ENCODE results near the gene PDCD7. TPM values are rescaled to one million over a fixed set of nuclear protein-coding genes. Genes with fewer than 3 reads are reported as not detected.

Gene PDCD7
- total RNA-seq, 1 donor from 2014 or later = 19.8 TPM

DNA sequence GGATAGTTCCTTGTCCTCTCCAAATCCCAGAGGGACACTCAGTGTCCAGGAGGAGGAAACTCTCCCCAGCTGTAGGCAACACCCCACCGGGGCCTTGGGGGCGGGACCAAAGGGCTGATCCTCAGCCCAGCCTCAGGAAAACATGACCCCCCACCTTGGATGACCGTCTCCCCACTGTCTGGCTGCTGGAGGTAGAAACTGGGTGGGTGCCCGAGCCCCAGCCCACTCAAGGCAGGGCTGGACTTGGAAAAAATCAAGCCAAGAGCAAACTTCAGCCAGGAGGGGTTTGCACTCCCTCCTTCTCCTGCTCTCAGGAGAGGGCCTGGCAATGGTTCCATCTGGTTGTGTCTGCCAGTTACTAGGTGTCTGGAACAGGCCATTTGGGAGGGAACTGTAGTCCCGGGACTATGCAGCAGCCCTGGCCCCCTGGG is 62.2 kb downstream of the PDCD7 start:
- peaks cover 18% of the 10 kb centered on the region for H3K27me3 ChIP-seq (ENCODE audit: low read depth)
- intact Hi-C loops (cut with DNase I) = no loop called here
- DNase-seq = peak; percentile 44
- H3K36me3 ChIP-seq = no peaks in the 10 kb centered on the region
- peak in 1 of 2 donors; percentile 25 for ATAC-seq
- TF ChIP-seq, protein P1, sequence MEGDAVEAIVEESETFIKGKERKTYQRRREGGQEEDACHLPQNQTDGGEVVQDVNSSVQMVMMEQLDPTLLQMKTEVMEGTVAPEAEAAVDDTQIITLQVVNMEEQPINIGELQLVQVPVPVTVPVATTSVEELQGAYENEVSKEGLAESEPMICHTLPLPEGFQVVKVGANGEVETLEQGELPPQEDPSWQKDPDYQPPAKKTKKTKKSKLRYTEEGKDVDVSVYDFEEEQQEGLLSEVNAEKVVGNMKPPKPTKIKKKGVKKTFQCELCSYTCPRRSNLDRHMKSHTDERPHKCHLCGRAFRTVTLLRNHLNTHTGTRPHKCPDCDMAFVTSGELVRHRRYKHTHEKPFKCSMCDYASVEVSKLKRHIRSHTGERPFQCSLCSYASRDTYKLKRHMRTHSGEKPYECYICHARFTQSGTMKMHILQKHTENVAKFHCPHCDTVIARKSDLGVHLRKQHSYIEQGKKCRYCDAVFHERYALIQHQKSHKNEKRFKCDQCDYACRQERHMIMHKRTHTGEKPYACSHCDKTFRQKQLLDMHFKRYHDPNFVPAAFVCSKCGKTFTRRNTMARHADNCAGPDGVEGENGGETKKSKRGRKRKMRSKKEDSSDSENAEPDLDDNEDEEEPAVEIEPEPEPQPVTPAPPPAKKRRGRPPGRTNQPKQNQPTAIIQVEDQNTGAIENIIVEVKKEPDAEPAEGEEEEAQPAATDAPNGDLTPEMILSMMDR (IDR thresholded peaks at IDR 0.05) = no peak
- H3K4me3 ChIP-seq = no peak overlapping the region
- H3K4me1 ChIP-seq = peaks cover 20% of the 10 kb centered on the region
- no peaks in the 10 kb centered on the region for H3K9me3 ChIP-seq
- H3K27ac ChIP-seq = no peak overlapping the region

DNA sequence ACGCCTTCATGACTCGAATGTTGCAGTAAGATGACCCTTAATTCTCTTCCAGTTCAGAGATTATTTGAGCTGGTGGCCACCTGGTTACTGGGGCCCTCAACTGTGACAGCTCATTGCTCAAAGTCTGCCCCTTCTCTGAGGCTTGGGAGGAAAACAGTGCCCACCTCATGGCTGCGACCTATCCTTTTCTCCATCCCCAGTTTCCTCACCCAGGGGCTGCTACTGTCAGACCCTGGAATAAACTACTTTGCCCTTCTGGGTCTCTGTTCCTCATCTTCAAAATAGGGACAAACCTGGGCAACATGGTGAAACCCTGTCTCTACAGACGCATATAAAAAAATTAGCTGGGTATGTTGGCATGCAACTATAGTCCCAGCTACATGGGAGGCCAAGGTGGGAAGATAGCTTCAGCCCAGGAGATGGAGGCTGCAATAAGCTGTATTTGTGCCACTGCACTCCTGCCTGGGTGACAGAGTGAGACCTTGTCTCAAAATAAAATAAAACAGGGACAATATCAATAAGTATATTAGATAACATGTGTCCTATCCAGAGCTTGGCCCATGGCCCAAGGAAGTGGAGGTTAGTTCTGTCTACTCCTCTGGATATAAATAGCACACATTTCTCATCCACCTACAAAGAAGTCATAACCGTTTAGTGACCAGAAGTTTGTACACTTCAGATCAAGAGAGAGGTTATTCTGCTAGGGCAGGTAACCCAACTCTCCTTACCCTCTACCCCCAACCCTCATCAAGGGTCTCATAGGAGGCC is 63.6 kb downstream of the PDCD7 start:
- no peaks in the 10 kb centered on the region for H3K9me3 ChIP-seq
- H3K27me3 ChIP-seq (ENCODE audit: low read depth) = peaks cover 23% of the 10 kb centered on the region
- TF ChIP-seq, protein P1 (IDR thresholded peaks at IDR 0.05) = no peak
- H3K36me3 ChIP-seq = no peaks in the 10 kb centered on the region
- intact Hi-C loops (cut with DNase I) = no loop called here
- H3K4me1 ChIP-seq = peaks cover 20% of the 10 kb centered on the region
- DNase-seq (no peak), ATAC-seq (no peak)
- H3K27ac ChIP-seq = peak overlapping the region; percentile 62
- H3K4me3 ChIP-seq = no peak overlapping the region

DNA sequence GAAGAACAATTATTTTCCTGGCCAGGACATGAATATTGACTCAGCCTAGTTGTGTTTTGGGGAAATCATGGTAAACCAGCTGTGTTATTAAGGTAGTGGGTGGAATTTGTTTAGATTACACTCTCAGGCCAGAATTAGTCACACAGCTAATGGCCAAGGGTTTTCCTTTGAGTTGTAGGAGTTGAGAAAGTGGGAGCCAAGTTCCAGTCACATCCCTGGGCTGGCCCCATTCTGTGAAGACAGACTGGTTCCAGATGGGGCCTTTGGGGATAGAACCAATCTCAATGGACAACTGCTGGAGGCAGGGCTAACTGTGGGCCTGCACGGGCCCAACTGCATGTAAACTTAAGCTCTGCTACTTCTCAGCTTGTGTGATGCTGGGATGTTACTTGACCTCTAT is 64.4 kb downstream of the PDCD7 start:
- Histone ChIP-seq H3K4me3 (no peak overlapping the region), H3K4me1 (peaks cover 20% of the 10 kb centered on the region), H3K9me3 (no peaks in the 10 kb centered on the region), H3K36me3 (no peaks in the 10 kb centered on the region), H3K27ac (peak overlapping the region; percentile 85), H3K27me3 (ENCODE audit: low read depth) (peaks cover 23% of the 10 kb centered on the region)
- TF ChIP-seq, protein P1 (IDR thresholded peaks at IDR 0.05) = no peak
- peak; percentile 41 for DNase-seq
- intact Hi-C loops (cut with DNase I) = no loop called here
- peak; percentile 68 to 74 for ATAC-seq

DNA sequence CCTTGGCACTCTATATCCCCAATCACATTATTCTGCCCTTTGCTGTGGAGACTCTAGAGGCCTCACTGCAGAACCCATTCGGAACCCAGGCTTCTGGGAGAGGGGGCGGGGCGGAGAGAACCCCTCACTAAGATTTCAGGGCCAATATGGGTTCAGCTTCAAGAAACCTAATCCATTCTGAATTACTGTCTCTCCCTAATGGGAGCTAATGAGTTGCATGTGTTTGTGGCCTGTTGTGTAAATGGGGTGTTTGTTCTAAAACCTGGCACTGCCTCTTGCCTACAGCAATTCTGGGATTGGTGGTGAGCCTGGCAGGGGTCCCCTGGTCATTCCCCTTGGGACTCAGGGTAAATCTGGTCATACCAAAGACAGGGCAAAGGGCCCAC is 65.2 kb downstream of the PDCD7 start:
- intact Hi-C loops (cut with DNase I) = no loop called here
- ATAC-seq (no peak), DNase-seq (peak; percentile 15)
- Histone ChIP-seq H3K36me3 (no peaks in the 10 kb centered on the region), H3K9me3 (no peaks in the 10 kb centered on the region), H3K27me3 (ENCODE audit: low read depth) (peaks cover 23% of the 10 kb centered on the region), H3K27ac (peak overlapping the region; percentile 85), H3K4me1 (peaks cover 24% of the 10 kb centered on the region), H3K4me3 (peak overlapping the region; percentile 52)
- TF ChIP-seq, protein P1 (IDR thresholded peaks at IDR 0.05) = no peak

DNA sequence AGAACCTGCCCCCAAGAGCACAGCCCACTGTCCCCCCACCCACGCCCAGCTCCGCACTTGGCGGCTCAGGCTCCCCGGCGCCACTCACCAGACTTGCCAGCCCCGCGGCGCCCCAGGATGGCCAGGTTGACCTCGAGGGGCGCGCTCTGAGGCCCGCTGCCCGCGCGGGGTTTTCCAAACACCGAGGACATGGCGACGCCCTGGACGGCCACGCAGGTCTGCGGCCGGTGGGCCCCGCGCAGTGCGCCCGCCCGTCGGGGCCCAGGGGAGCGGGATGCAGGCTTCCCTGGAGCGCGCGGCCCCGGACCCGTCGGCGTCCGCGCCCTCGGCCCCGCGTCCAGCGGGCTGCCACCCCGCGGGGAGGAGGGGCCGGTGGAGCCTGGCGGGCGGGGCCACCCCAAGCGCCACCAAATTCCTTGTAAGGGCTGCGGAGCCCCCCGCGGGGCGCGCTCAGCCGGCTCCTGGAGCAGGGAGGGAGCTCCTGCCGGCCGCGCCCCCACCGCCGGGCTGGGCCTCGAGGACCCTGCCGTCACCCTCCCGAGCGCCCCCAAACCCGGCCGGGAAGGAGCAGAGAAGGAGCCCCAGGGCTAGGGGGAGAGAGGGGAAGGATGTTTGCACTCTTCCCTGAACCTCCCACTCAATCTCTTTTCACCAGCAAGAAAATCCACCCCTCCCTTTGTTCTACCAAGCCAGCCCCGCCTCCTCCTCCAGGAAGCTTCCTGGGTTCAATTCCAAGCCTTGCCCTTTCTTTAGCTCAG is 65.8 kb downstream of the PDCD7 start, which contains the start of gene RASL12:
TSS of gene RASL12 (minus strand) at position 347 of the 758 bp plus-strand sequence. CDS start at position 191, 156 bp downstream.
- DNase-seq (peak; percentile 47), ATAC-seq (peak; percentile 40 to 45)
- Histone ChIP-seq H3K4me1 (peaks cover 26% of the 10 kb centered on the region), H3K9me3 (no peaks in the 10 kb centered on the region), H3K36me3 (no peaks in the 10 kb centered on the region), H3K27ac (peak within 1 kb of the TSS; percentile 85), H3K4me3 (peak within 1 kb of the TSS; percentile 52), H3K27me3 (ENCODE audit: low read depth) (peaks cover 23% of the 10 kb centered on the region)
- TF ChIP-seq, protein P1 (IDR thresholded peaks at IDR 0.05) = no peak
- intact Hi-C loops (cut with DNase I) = no loop called here

Other genes with a start within 250 kb of the PDCD7 start
- 5.0 TPM for gene ANKDD1A, start 221.9 kb downstream of the PDCD7 start, total RNA-seq
- 110 TPM for gene SPG21, start 143.9 kb downstream of the PDCD7 start, total RNA-seq
- gene MTFMT, start 104.2 kb downstream of the PDCD7 start, total RNA-seq = 15.7 TPM
- gene SLC51B, start 88.4 kb downstream of the PDCD7 start, total RNA-seq = 3.2 TPM
- gene RASL12, start 65.8 kb downstream of the PDCD7 start, total RNA-seq = 21.5 TPM
- not detected for gene KBTBD13, start 57.1 kb downstream of the PDCD7 start, total RNA-seq
- 4.1 TPM for gene UBAP1L, start 18.6 kb downstream of the PDCD7 start, total RNA-seq
- gene CLPX, start 51.5 kb upstream of the PDCD7 start, total RNA-seq = 43.4 TPM
- 10.2 TPM for gene CILP, start 77.7 kb upstream of the PDCD7 start, total RNA-seq
- 8.8 TPM for gene PARP16, start 153.1 kb upstream of the PDCD7 start, total RNA-seq
- not detected for gene RNU5A-1, start 162.2 kb upstream of the PDCD7 start, total RNA-seq
- 47.6 TPM for gene RNU5B-1, start 170.9 kb upstream of the PDCD7 start, total RNA-seq
- not detected for gene IGDCC3, start 244.2 kb upstream of the PDCD7 start, total RNA-seq

All from lower lobe of right lung (tissue), 2 donors.